Epithelial cell of proximal tubule (primary cell): ENCODE measurements around the gene SULF2. TPM values are rescaled to one million over a fixed set of nuclear protein-coding genes. Genes with fewer than 3 reads are reported as not detected.

ENCODE experiments used
- DNase-seq: peaks from one replicate; pipeline ENCODE4 v3.0.0-alpha.2; 2011; ENCODE audit warnings: low read depth
- H3K4me3 ChIP-seq: 2 replicates; pipeline ENCODE4 v1.5.1; 2011; ENCODE audit warnings: low read depth, mild to moderate bottlenecking, low read length
- CTCF ChIP-seq: conservative IDR thresholded peaks from 2 replicates; pipeline ENCODE4 v1.5.1; 2012; ENCODE audit warnings: low read depth, mild to moderate bottlenecking, low read length
- total RNA-seq: library from RNA; depleted of rRNA; stranded (reverse); fragments of >200 nt; gene quantifications from 2 replicates; pipeline ENCODE4 v1.2.3, GENCODE V29; 2015

Gene SULF2
- total RNA-seq, 1 donor from 2014 or later, result 20.4 TPM

- TF ChIP-seq CTCF, result peak; percentile 85
- peak; percentile 48 for DNase-seq
- H3K4me3 ChIP-seq, result peak overlapping the region; percentile 73
Observed at GRCh38 chr20:47785854-47786764, 828 bp upstream of the SULF2 start.

DNA sequence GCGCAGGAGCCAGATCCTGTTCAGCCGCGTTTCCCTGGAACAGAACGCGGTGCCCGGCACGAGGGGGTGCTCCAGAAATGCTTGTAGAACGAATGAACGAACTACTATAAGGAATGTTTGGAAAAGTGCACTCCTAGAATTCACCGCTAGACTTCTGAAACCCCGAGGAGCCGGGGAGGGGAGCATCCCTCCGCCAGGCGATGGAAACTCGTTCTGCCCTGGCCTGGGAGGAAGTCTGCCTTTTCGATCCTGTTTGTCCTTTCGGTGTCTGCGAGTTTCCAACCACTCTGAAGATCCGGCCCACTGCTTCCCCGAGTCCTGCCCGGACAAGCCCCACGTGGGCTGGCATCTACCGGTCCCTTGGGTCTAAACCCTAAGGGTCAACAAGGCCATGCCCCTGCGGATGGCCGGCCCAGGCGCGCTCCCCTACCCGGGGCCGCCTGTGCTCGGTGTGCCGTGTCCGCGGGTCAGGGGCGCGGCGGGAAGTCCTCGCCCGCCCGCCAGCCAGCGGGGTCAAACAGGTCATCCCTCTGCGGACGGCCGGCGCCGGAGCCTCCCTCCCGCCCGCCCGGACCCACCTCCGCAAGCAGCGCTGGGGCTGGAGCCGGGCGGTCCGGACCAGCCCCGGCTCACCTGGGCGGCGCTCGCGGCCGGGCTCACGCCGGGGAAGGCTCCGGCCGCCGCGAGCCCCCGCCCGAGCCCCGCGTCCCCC lies 526 bp downstream of the SULF2 start:
- no peak for DNase-seq
- TF ChIP-seq CTCF, result peak; percentile 20
- H3K4me3 ChIP-seq, result peak overlapping the region; percentile 86

DNA sequence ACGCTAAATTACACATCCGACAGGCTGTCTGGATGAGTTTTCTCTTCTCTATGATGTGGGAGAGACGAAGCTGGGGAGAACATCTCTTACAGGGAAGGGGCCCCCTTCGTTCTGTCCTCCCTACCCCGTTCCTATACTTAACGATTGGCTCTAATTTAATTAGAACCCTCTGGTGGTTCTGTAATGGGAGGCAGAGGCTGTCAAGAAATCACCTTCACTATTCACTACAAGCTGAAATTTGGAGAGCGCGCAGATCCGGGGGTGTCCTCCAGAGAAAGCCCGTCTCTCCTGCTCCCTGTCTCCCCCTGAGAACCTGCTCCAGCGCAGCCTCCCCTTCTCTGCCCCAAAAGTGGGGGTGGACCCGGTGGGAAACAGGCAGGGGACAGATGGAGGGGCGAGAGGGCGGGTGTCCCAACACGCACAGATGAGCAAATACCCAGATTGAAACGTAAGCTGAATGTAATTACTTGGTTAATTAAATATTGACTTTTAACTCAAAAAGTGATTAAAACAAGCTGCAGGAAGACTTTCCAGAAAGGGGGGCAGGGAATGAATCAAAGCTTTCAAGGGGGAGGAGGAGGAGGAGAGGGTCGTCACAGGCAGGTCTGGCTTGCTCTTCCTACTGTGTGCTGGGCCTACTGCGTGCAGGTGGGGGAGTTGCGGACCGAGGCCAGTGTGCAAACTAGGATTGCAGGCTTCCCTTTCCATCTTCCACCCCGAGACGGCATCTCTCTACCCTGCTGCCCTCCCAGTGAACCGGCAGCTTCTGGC lies 1.3 kb downstream of the SULF2 start:
- no peak for TF ChIP-seq CTCF

GRCh38 chr20:47782920-47783552 lies 2.2 kb downstream of the SULF2 start:
- DNase-seq, result no peak
- TF ChIP-seq CTCF, result peak; percentile 31
- H3K4me3 ChIP-seq, result no peak overlapping the region

More for the DNA sequence above, 1.3 kb downstream of the SULF2 start:
- no peak for DNase-seq
- peak overlapping the region; percentile 86 for H3K4me3 ChIP-seq

DNA sequence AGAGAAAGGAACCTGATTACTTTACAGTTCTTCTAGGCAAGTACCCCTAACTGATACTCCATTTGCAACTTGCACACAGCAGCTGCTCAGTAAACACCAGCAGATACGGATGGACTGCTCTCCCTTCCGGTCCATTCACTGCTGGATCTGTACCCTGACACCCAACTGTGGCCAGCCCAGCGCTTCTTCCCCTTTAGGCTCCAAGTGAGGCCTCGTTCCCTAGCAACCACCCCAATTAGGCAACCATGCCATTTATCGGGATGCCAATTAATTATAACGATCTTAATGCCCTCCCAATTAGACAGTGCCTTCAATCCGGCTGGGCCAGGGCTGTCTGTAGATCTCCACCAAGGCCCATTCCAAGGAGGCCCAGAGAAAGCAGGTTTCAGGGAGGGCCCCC lies 3.2 kb downstream of the SULF2 start:
- H3K4me3 ChIP-seq, result no peak overlapping the region
- TF ChIP-seq CTCF, result no peak
- DNase-seq, result no peak

GRCh38 chr20:47781632-47782031 lies 3.6 kb downstream of the SULF2 start:
- TF ChIP-seq CTCF, result no peak
- H3K4me3 ChIP-seq, result no peak overlapping the region
- DNase-seq, result no peak
